HCT116 (cell line): ENCODE measurements around the gene ZNF780A. TPM values are rescaled to one million over a fixed set of nuclear protein-coding genes. Genes with fewer than 3 reads are reported as not detected.

Experiments
- ATAC-seq: fragments of 200-7000 bp; cut with Tn5 transposase; 2 replicates; pipeline ENCODE4 v1.9.1; 2020; ENCODE audit warnings: mild to moderate bottlenecking, moderate library complexity
- BruUV-seq: library from RNA; stranded (reverse); fragments of 400-500 nt; replicated peaks from 2 replicates; lab custom pipeline; 2021; lab: Mats Ljungman, UMichigan
- CTCF ChIA-PET: fragments of 300-600 bp; sonication (Branson Sonifier 250); formaldehyde crosslinking; loops from one replicate; lab custom pipeline; 2021; ENCODE audit warnings: antibody characterized with exemption; lab: Charles Lee
- POLR2A ChIA-PET: fragments of 300-600, 350-600 bp; sonication (Branson Sonifier 250); formaldehyde crosslinking; loops from one replicate; lab custom pipeline; 2021; ENCODE audit warnings: antibody characterized with exemption; lab: Charles Lee
- RAD21 ChIA-PET, 2 experiments: fragments of 300-600 bp; sonication (Branson Sonifier 250); formaldehyde crosslinking; loops; one replicate each; lab custom pipeline; 2023; ENCODE audit warnings: low total read pairs in 2 of 2; ENCODE audit not compliant: uncharacterized antibody in 2 of 2, unreplicated experiment in 2 of 2, low non-redundant PET in 1 of 2; lab: Charles Lee
- DNase-seq: peaks from one replicate; pipeline ENCODE4 v3.0.0-alpha.2; 2010; ENCODE audit warnings: low read depth, low spot score
- H2AFZ ChIP-seq: fragments of 200-600 bp; shearing (Covaris generic), sonication (generic); 2 replicates; pipeline ENCODE4 v1.6.1; 2017; ENCODE audit warnings: low read depth, mixed run types, mixed read lengths, antibody characterized with exemption, low read length; ENCODE audit not compliant: poor library complexity, severe bottlenecking
- H3K27ac ChIP-seq: 2 replicates; pipeline ENCODE4 v1.5.1; 2012; ENCODE audit warnings: low read depth, low read length
- H3K27me3 ChIP-seq: fragments of 200-600 bp; sonication (generic); 2 replicates; pipeline ENCODE4 v1.6.1; 2016; ENCODE audit warnings: mixed run types, low read length, mixed read lengths; ENCODE audit not compliant: insufficient read depth
- H3K36me3 ChIP-seq, 2 experiments: fragments of 200-500 bp in 1 of 2; fragments of 200-600 bp in 1 of 2; sonication (Bioruptor generic) in 1 of 2; sonication (generic) in 1 of 2; 2 replicates each; pipeline versions ENCODE4 v1.5.1 to v1.6.1; 2014 to 2016; ENCODE audit warnings: low read length in 2 of 2, inconsistent platforms in 1 of 2, mixed read lengths in 1 of 2, mixed run types in 1 of 2; ENCODE audit not compliant: insufficient read depth in 2 of 2, control insufficient read depth in 1 of 2
- H3K4me1 ChIP-seq, 2 experiments: fragments of 200-600 bp in 1 of 2; sonication (generic) in 1 of 2; 2 replicates each; pipeline versions ENCODE4 v1.5.1 to v1.6.1; 2012 to 2017; ENCODE audit warnings: low read length in 2 of 2, inconsistent platforms in 1 of 2, mild to moderate bottlenecking in 1 of 2, mixed read lengths in 1 of 2, mixed run types in 1 of 2, moderate library complexity in 1 of 2; ENCODE audit not compliant: insufficient read depth in 2 of 2, control insufficient read depth in 1 of 2
- H3K4me2 ChIP-seq: fragments of 200-600 bp; sonication (generic); 2 replicates; pipeline ENCODE4 v1.6.1; 2017; ENCODE audit warnings: mixed run types, low read length, mixed read lengths
- H3K4me3 ChIP-seq, 2 experiments: fragments of 200-600 bp in 1 of 2; sonication (generic) in 1 of 2; replicated peaks in 1 of 2; 2 replicates each; pipeline ENCODE4 v1.5.1; 2011 to 2016; ENCODE audit warnings: low read length in 2 of 2, control low read depth in 1 of 2, low read depth in 1 of 2, mild to moderate bottlenecking in 1 of 2, mixed read lengths in 1 of 2, mixed run types in 1 of 2
- H3K79me2 ChIP-seq: fragments of 200-600 bp; sonication (generic); 2 replicates; pipeline ENCODE4 v1.6.1; 2017; ENCODE audit warnings: mild to moderate bottlenecking, mixed run types, low read length, moderate library complexity, mixed read lengths; ENCODE audit not compliant: insufficient read depth
- H3K9ac ChIP-seq: fragments of 200-600 bp; sonication (generic); 2 replicates; pipeline ENCODE4 v1.6.1; 2016; ENCODE audit warnings: low read length, mixed read lengths
- H3K9me2 ChIP-seq: fragments of 200-600 bp; sonication (generic), shearing (Covaris generic); 2 replicates; pipeline ENCODE4 v1.6.1; 2017; ENCODE audit warnings: mixed run types, mild to moderate bottlenecking, moderate library complexity; ENCODE audit not compliant: insufficient read depth
- H3K9me3 ChIP-seq, 2 experiments: fragments of 200-500 bp in 1 of 2; fragments of 200-600 bp in 1 of 2; sonication (Bioruptor generic) in 1 of 2; sonication (generic) in 1 of 2; 2 replicates each; pipeline ENCODE4 v1.6.1; 2014 to 2017; ENCODE audit warnings: low read length in 2 of 2, mixed read lengths in 2 of 2, inconsistent platforms in 1 of 2, low read depth in 1 of 2, mild to moderate bottlenecking in 1 of 2, mixed run types in 1 of 2, moderate library complexity in 1 of 2; ENCODE audit not compliant: control insufficient read depth in 1 of 2, insufficient read depth in 1 of 2
- H4K20me1 ChIP-seq: fragments of 200-600 bp; sonication (generic), shearing (Covaris generic); 2 replicates; pipeline ENCODE4 v1.6.1; 2017; ENCODE audit warnings: mixed run types, mild to moderate bottlenecking, moderate library complexity; ENCODE audit not compliant: insufficient read depth
- ATF3 ChIP-seq: IDR thresholded peaks from 2 replicates; pipeline ENCODE4 v1.6.1; 2012
- CEBPB ChIP-seq: IDR thresholded peaks from 2 replicates; pipeline ENCODE4 v1.6.1; 2012; ENCODE audit warnings: low read depth
- EGR1 ChIP-seq: IDR thresholded peaks from 2 replicates; pipeline ENCODE4 v1.6.1; 2012; ENCODE audit warnings: low read depth
- ELF1 ChIP-seq: IDR thresholded peaks from 2 replicates; pipeline ENCODE4 v1.6.1; 2012; ENCODE audit warnings: low read depth, borderline replicate concordance
- EZH2 ChIP-seq: fragments of 200-600 bp; sonication (generic); IDR thresholded peaks from 2 replicates; pipeline ENCODE4 v1.6.1; 2017; ENCODE audit warnings: antibody characterized with exemption, mixed run types
- POLR2A ChIP-seq: IDR thresholded peaks from 2 replicates; pipeline ENCODE4 v1.7.0; 2011; ENCODE audit warnings: borderline replicate concordance; ENCODE audit not compliant: insufficient read depth, insufficient read length; ENCODE audit errors: extremely low read depth
- POLR2AphosphoS5 ChIP-seq: IDR thresholded peaks from 2 replicates; pipeline ENCODE4 v1.6.1; 2011; ENCODE audit warnings: mild to moderate bottlenecking, low read depth, low read length, moderate library complexity
- RAD21 ChIP-seq: IDR thresholded peaks from 2 replicates; pipeline ENCODE4 v1.6.1; 2012; ENCODE audit warnings: low read depth, mild to moderate bottlenecking
- REST ChIP-seq: IDR thresholded peaks from 2 replicates; pipeline ENCODE4 v1.6.1; 2012; ENCODE audit warnings: low read depth
- SIN3A ChIP-seq: IDR thresholded peaks from 2 replicates; pipeline ENCODE4 v1.6.1; 2012; ENCODE audit warnings: low read depth
- SP1 ChIP-seq: IDR thresholded peaks from 2 replicates; pipeline ENCODE4 v1.6.1; 2012; ENCODE audit warnings: low read depth
- TCF7L2 ChIP-seq: IDR thresholded peaks from 2 replicates; pipeline ENCODE4 v1.7.0; 2011; ENCODE audit warnings: borderline replicate concordance, inconsistent platforms; ENCODE audit not compliant: insufficient read depth, insufficient read length; ENCODE audit errors: extremely low read depth
- YY1 ChIP-seq: IDR thresholded peaks from 2 replicates; pipeline ENCODE4 v1.6.1; 2011; ENCODE audit warnings: low read length, low read depth, moderate library complexity, mild to moderate bottlenecking; ENCODE audit not compliant: insufficient replicate concordance; ENCODE audit errors: extremely low read depth
- ZBTB33 ChIP-seq: IDR thresholded peaks from 2 replicates; pipeline ENCODE4 v1.6.1; 2011; ENCODE audit warnings: mild to moderate bottlenecking, low read length, moderate library complexity; ENCODE audit not compliant: insufficient replicate concordance; ENCODE audit errors: extremely low read depth
- ZFX ChIP-seq: fragments of 450-650 bp; IDR thresholded peaks from 2 replicates; pipeline ENCODE4 v1.6.1; 2017
- ZNF274 ChIP-seq: fragments of 200-500 bp; sonication (Bioruptor generic); IDR thresholded peaks from 2 replicates; pipeline ENCODE4 v1.6.1; 2014; ENCODE audit warnings: mild to moderate bottlenecking, low read depth, low read length, inconsistent platforms
- intact Hi-C: fragments of 100-400 bp; cut with micrococcal nuclease; formaldehyde crosslinking; loops from 2 replicates; pipeline ENCODE4 v1.10.0; 2022
- total RNA-seq: library from RNA; stranded (reverse); gene quantifications from one replicate; pipeline ENCODE4 v1.2.1, GENCODE V29; 2021; ENCODE audit not compliant: unreplicated experiment

Gene ZNF780A
- total RNA-seq, 1 experiment from 2014 or later = 18.9 TPM

- H3K9me3 ChIP-seq = peaks cover 16 to 26% of the 10 kb centered on the region in 2 experiments; a peak in 3 of 4 replicates
- RAD21 ChIA-PET = no interaction called here
- ATAC-seq = no peak
Observed at GRCh38 chr19:40078377-40078776, 12.4 kb downstream of the ZNF780A start.

More at GRCh38 chr19:40078377-40078776, 12.4 kb downstream of the ZNF780A start:
- no TSS peak for BruUV-seq
- DNase-seq = no peak
- Histone ChIP-seq H3K27me3 (no peaks in the 10 kb centered on the region), H3K4me1 (no peaks in the 10 kb centered on the region), H3K9me2 (no peaks in the 10 kb centered on the region), H4K20me1 (no peaks in the 10 kb centered on the region), H3K4me2 (no peak overlapping the region), H3K9ac (no peak overlapping the region), H2AFZ (no peak overlapping the region), H3K4me3 (no peak overlapping the region), H3K27ac (no peak overlapping the region), H3K36me3 (peaks cover 39 to 76% of the 10 kb centered on the region in 2 experiments), H3K79me2 (no peaks in the 10 kb centered on the region)
- CTCF ChIA-PET = no interaction called here
- intact Hi-C loops = no loop called here
- TF ChIP-seq TCF7L2 = no peak
- TF ChIP-seq CEBPB = no peak
- no peak for TF ChIP-seq POLR2A
- no peak for TF ChIP-seq POLR2AphosphoS5
- TF ChIP-seq EGR1 = no peak
- TF ChIP-seq EZH2 = no peak
- TF ChIP-seq ZFX = no peak
- TF ChIP-seq ELF1 = no peak
- no peak for TF ChIP-seq SIN3A
- no peak for TF ChIP-seq ZBTB33
- no peak for TF ChIP-seq ZNF274
- TF ChIP-seq RAD21 = no peak
- no peak for TF ChIP-seq YY1
- TF ChIP-seq ATF3 = no peak
- TF ChIP-seq SP1 = no peak
- TF ChIP-seq REST = no peak
- POLR2A ChIA-PET = no interaction called here
